ENCODE measurements around the gene ABCA2.

The ABCA2 gene

GRCh38 chr9:137062384-137062783 is 34.3 kb upstream of the ABCA2 start:
- no peaks in the 10 kb centered on the region for H3K36me3 ChIP-seq (ENCODE audit: insufficient read depth, low read length)
- H3K4me1 ChIP-seq (ENCODE audit: control insufficient read depth, insufficient read depth, low read length, unreplicated experiment): no peaks in the 10 kb centered on the region
- H2AFZ ChIP-seq (ENCODE audit: low read length, unreplicated experiment): no peak overlapping the region
- H3K27me3 ChIP-seq (ENCODE audit: insufficient read depth, low read length): no peaks in the 10 kb centered on the region
- no peak overlapping the region for H3K27ac ChIP-seq (ENCODE audit: low read depth, low read length)
- no peak overlapping the region for H3K4me3 ChIP-seq (ENCODE audit: low read depth, low read length)
- no peaks in the 10 kb centered on the region for H3K79me2 ChIP-seq (ENCODE audit: control insufficient read depth, insufficient read depth, low read length, unreplicated experiment)

GRCh38 chr9:137058521-137059234 is 30.6 kb upstream of the ABCA2 start:
- Histone ChIP-seq H3K36me3 (ENCODE audit: insufficient read depth, low read length) (no peaks in the 10 kb centered on the region), H3K4me3 (ENCODE audit: low read depth, low read length) (no peak overlapping the region), H3K79me2 (ENCODE audit: control insufficient read depth, insufficient read depth, low read length, unreplicated experiment) (no peaks in the 10 kb centered on the region), H3K27ac (ENCODE audit: low read depth, low read length) (no peak overlapping the region), H3K4me1 (ENCODE audit: control insufficient read depth, insufficient read depth, low read length, unreplicated experiment) (peaks cover 10% of the 10 kb centered on the region), H2AFZ (ENCODE audit: low read length, unreplicated experiment) (no peak overlapping the region), H3K27me3 (ENCODE audit: insufficient read depth, low read length) (peaks cover 9% of the 10 kb centered on the region; the same call in 1 of the 2 replicates)

- Histone ChIP-seq H3K79me2 (ENCODE audit: control insufficient read depth, insufficient read depth, low read length, unreplicated experiment) (no peaks in the 10 kb centered on the region), H2AFZ (ENCODE audit: low read length, unreplicated experiment) (no peak overlapping the region), H3K27ac (ENCODE audit: low read depth, low read length) (no peak overlapping the region), H3K27me3 (ENCODE audit: insufficient read depth, low read length) (peaks cover 20% of the 10 kb centered on the region), H3K4me3 (ENCODE audit: low read depth, low read length) (no peak overlapping the region), H3K36me3 (ENCODE audit: insufficient read depth, low read length) (no peaks in the 10 kb centered on the region), H3K4me1 (ENCODE audit: control insufficient read depth, insufficient read depth, low read length, unreplicated experiment) (peaks cover 10% of the 10 kb centered on the region)
Observed at GRCh38 chr9:137057545-137057944, 29.5 kb upstream of the ABCA2 start.

GRCh38 chr9:137056739-137057415 is 28.8 kb upstream of the ABCA2 start:
- Histone ChIP-seq H3K27me3 (ENCODE audit: insufficient read depth, low read length) (peaks cover 26% of the 10 kb centered on the region), H2AFZ (ENCODE audit: low read length, unreplicated experiment) (no peak overlapping the region), H3K36me3 (ENCODE audit: insufficient read depth, low read length) (no peaks in the 10 kb centered on the region), H3K27ac (ENCODE audit: low read depth, low read length) (no peak overlapping the region), H3K79me2 (ENCODE audit: control insufficient read depth, insufficient read depth, low read length, unreplicated experiment) (no peaks in the 10 kb centered on the region), H3K4me1 (ENCODE audit: control insufficient read depth, insufficient read depth, low read length, unreplicated experiment) (peaks cover 10% of the 10 kb centered on the region), H3K4me3 (ENCODE audit: low read depth, low read length) (no peak overlapping the region)

GRCh38 chr9:137055385-137056364 is 27.6 kb upstream of the ABCA2 start:
- Histone ChIP-seq H3K4me3 (ENCODE audit: low read depth, low read length) (no peak overlapping the region), H3K27me3 (ENCODE audit: insufficient read depth, low read length) (peaks cover 26% of the 10 kb centered on the region), H3K36me3 (ENCODE audit: insufficient read depth, low read length) (no peaks in the 10 kb centered on the region), H3K4me1 (ENCODE audit: control insufficient read depth, insufficient read depth, low read length, unreplicated experiment) (peaks cover 10% of the 10 kb centered on the region), H3K79me2 (ENCODE audit: control insufficient read depth, insufficient read depth, low read length, unreplicated experiment) (no peaks in the 10 kb centered on the region), H3K27ac (ENCODE audit: low read depth, low read length) (no peak overlapping the region), H2AFZ (ENCODE audit: low read length, unreplicated experiment) (no peak overlapping the region)

GRCh38 chr9:137054932-137055384 is 26.9 kb upstream of the ABCA2 start:
- H3K4me3 ChIP-seq (ENCODE audit: low read depth, low read length): no peak overlapping the region
- H3K79me2 ChIP-seq (ENCODE audit: control insufficient read depth, insufficient read depth, low read length, unreplicated experiment): no peaks in the 10 kb centered on the region
- H3K36me3 ChIP-seq (ENCODE audit: insufficient read depth, low read length): no peaks in the 10 kb centered on the region
- no peak overlapping the region for H2AFZ ChIP-seq (ENCODE audit: low read length, unreplicated experiment)
- H3K4me1 ChIP-seq (ENCODE audit: control insufficient read depth, insufficient read depth, low read length, unreplicated experiment): peaks cover 10% of the 10 kb centered on the region
- no peak overlapping the region for H3K27ac ChIP-seq (ENCODE audit: low read depth, low read length)
- peaks cover 30% of the 10 kb centered on the region for H3K27me3 ChIP-seq (ENCODE audit: insufficient read depth, low read length)

- Histone ChIP-seq H2AFZ (ENCODE audit: low read length, unreplicated experiment) (no peak within 1 kb of the TSS), H3K27me3 (ENCODE audit: insufficient read depth, low read length) (peaks cover 37% of the 10 kb centered on the region), H3K4me1 (ENCODE audit: control insufficient read depth, insufficient read depth, low read length, unreplicated experiment) (peaks cover 10% of the 10 kb centered on the region), H3K36me3 (ENCODE audit: insufficient read depth, low read length) (no peaks in the 10 kb centered on the region), H3K79me2 (ENCODE audit: control insufficient read depth, insufficient read depth, low read length, unreplicated experiment) (no peaks in the 10 kb centered on the region), H3K27ac (ENCODE audit: low read depth, low read length) (no peak within 1 kb of the TSS), H3K4me3 (ENCODE audit: low read depth, low read length) (no peak within 1 kb of the TSS)
Observed at GRCh38 chr9:137053944-137054931, 26.2 kb upstream of the ABCA2 start, which contains the start of gene ENTPD2. TSS of gene ENTPD2 (minus strand) at chr9:137054061. CDS start at chr9:137053997, 64 bp downstream.

GRCh38 chr9:137052998-137053943 is 25.2 kb upstream of the ABCA2 start:
- H3K27me3 ChIP-seq (ENCODE audit: insufficient read depth, low read length): peaks cover 38% of the 10 kb centered on the region
- no peak overlapping the region for H3K4me3 ChIP-seq (ENCODE audit: low read depth, low read length)
- H3K27ac ChIP-seq (ENCODE audit: low read depth, low read length): no peak overlapping the region

GRCh38 chr9:137052293-137052692 is 24.3 kb upstream of the ABCA2 start:
- Histone ChIP-seq H2AFZ (ENCODE audit: low read length, unreplicated experiment) (no peak overlapping the region), H3K36me3 (ENCODE audit: insufficient read depth, low read length) (no peaks in the 10 kb centered on the region), H3K27ac (ENCODE audit: low read depth, low read length) (no peak overlapping the region), H3K27me3 (ENCODE audit: insufficient read depth, low read length) (peaks cover 38% of the 10 kb centered on the region), H3K79me2 (ENCODE audit: control insufficient read depth, insufficient read depth, low read length, unreplicated experiment) (no peaks in the 10 kb centered on the region), H3K4me3 (ENCODE audit: low read depth, low read length) (no peak overlapping the region), H3K4me1 (ENCODE audit: control insufficient read depth, insufficient read depth, low read length, unreplicated experiment) (peaks cover 10% of the 10 kb centered on the region)

More at GRCh38 chr9:137052998-137053943, 25.2 kb upstream of the ABCA2 start:
- H3K4me1 ChIP-seq (ENCODE audit: control insufficient read depth, insufficient read depth, low read length, unreplicated experiment): peaks cover 10% of the 10 kb centered on the region
- H3K79me2 ChIP-seq (ENCODE audit: control insufficient read depth, insufficient read depth, low read length, unreplicated experiment): no peaks in the 10 kb centered on the region
- no peaks in the 10 kb centered on the region for H3K36me3 ChIP-seq (ENCODE audit: insufficient read depth, low read length)
- H2AFZ ChIP-seq (ENCODE audit: low read length, unreplicated experiment): no peak overlapping the region
